Chondrocyte (in vitro differentiated cells): Measurements from ENCODE around the gene CACNB4. TPM values are rescaled to one million over a fixed set of nuclear protein-coding genes. Genes with fewer than 3 reads are reported as not detected.

Experiments
- DNase-seq: peaks from one replicate; pipeline ENCODE4 v3.0.0; 2021; ENCODE audit warnings: mixed read lengths, low spot score
- H3K27ac Mint-ChIP-seq: one replicate; pipeline ENCODE4 v1.8.0; 2021; ENCODE audit warnings: mild to moderate bottlenecking, moderate library complexity, mixed read lengths; ENCODE audit not compliant: unreplicated experiment
- H3K27me3 Mint-ChIP-seq: 2 replicates; pipeline ENCODE4 v1.8.0; 2021; ENCODE audit warnings: low read depth, mixed read lengths
- H3K36me3 Mint-ChIP-seq: 2 replicates; pipeline ENCODE4 v1.8.0; 2021; ENCODE audit warnings: low read depth, mixed read lengths
- H3K4me1 Mint-ChIP-seq: 2 replicates; pipeline ENCODE4 v1.8.0; 2021; ENCODE audit warnings: low read depth, mild to moderate bottlenecking, mixed read lengths
- H3K4me3 Mint-ChIP-seq: one replicate; pipeline ENCODE4 v1.8.0; 2021; ENCODE audit warnings: mild to moderate bottlenecking, moderate library complexity, mixed read lengths; ENCODE audit not compliant: unreplicated experiment
- H3K9me3 Mint-ChIP-seq: 2 replicates; pipeline ENCODE4 v1.8.0; 2021; ENCODE audit warnings: low read depth, mixed read lengths
- total RNA-seq: library from RNA; stranded (reverse); gene quantifications from 3 replicates; pipeline ENCODE4 v1.2.1, GENCODE V29; 2021
- TF ChIP-seq, protein P1 (sequence below): fragments of 200-600 bp; sonication (generic); IDR thresholded peaks from 2 replicates; pipeline ENCODE4 v1.5.0; 2021; ENCODE audit warnings: antibody characterized with exemption, mild to moderate bottlenecking, moderate library complexity

Gene CACNB4
- total RNA-seq, 1 donor from 2014 or later = 2.1 TPM

DNA sequence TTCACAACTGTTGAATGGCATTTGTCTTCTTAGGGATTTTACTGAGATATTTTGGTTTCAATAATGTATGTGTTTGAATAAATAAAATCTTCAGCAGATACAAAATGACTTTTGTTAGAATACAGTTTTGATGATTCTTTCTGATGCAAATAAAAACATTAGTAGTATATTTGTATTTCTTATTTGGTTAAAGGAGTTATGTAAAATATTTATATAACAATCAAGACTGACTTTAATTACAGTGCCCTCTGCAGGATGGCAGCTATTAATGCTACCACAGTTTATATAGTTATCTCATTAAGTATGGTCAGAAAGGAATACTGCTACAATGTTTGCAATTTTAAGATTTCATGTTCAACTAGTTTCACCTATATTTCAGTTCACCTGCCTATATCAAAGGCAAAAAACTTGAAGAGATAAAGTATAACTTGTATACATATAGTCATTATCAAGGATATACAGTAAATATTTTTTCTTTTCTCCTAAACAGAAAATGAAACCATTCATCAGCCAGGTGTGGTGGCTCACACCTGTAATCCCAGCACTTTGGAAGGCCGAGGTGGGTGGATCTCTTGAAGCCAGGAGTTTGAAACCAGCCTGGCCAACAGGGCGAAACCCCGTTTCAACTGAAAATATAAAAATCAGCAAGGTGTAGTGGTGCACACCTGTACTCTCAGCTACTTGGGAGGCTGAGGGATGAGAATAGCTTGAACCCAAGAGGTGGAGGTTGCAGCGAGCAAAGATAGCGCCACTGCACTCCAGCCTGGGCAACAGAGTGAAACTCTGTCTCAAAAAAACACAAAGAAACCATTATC, 290.4 kb downstream of the CACNB4 start:
- Mint-ChIP-seq H3K4me3 (no peak overlapping the region), H3K27ac (no peak overlapping the region), H3K9me3 (no peaks in the 10 kb centered on the region), H3K36me3 (peaks cover 16% of the 10 kb centered on the region), H3K4me1 (no peaks in the 10 kb centered on the region), H3K27me3 (no peaks in the 10 kb centered on the region)
- TF ChIP-seq, protein P1, sequence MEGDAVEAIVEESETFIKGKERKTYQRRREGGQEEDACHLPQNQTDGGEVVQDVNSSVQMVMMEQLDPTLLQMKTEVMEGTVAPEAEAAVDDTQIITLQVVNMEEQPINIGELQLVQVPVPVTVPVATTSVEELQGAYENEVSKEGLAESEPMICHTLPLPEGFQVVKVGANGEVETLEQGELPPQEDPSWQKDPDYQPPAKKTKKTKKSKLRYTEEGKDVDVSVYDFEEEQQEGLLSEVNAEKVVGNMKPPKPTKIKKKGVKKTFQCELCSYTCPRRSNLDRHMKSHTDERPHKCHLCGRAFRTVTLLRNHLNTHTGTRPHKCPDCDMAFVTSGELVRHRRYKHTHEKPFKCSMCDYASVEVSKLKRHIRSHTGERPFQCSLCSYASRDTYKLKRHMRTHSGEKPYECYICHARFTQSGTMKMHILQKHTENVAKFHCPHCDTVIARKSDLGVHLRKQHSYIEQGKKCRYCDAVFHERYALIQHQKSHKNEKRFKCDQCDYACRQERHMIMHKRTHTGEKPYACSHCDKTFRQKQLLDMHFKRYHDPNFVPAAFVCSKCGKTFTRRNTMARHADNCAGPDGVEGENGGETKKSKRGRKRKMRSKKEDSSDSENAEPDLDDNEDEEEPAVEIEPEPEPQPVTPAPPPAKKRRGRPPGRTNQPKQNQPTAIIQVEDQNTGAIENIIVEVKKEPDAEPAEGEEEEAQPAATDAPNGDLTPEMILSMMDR = peak; percentile 89
- no peak for DNase-seq

DNA sequence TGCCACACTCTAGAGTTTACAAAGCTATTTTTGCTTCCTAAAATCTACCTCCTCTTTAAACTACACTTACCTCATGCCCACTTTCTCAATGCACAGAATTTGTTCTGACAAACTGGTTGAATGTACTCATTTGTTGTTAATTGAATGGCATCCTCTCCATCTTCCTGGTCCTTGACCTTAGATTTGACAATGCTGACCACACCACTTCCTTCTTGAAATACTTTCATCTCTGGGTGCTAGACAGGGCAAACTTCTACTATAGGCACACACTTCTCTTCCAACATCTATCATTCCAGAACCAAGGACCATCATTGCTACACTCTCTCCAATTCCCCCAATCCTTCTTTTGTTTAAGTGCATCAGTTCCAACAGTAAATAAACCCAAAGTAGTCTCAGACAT, 292.9 kb downstream of the CACNB4 start:
- no peak overlapping the region for H3K27ac Mint-ChIP-seq
- DNase-seq = no peak
- TF ChIP-seq, protein P1 = no peak
- no peak overlapping the region for H3K4me3 Mint-ChIP-seq
- peaks cover 13% of the 10 kb centered on the region for H3K36me3 Mint-ChIP-seq
- no peaks in the 10 kb centered on the region for H3K9me3 Mint-ChIP-seq
- no peaks in the 10 kb centered on the region for H3K27me3 Mint-ChIP-seq
- no peaks in the 10 kb centered on the region for H3K4me1 Mint-ChIP-seq

DNA sequence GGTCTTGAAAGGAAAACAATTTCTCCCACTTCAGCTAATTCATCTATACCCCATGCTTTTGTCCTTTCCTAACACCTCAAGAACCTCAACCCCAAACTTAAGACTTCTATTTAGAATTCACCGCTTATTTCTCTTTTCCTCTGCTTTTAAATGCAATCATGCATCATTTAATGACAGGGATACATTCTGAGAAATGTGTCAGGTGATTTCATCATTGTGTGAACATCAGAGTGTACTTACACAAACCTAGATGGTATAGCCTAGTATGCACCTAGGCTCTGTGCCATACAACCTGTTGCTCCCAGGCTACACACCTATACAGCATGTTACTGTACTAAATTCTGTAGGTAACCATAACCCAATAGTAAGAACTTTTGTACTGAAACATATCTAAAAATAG, 293.5 kb downstream of the CACNB4 start:
- Mint-ChIP-seq H3K36me3 (peaks cover 10% of the 10 kb centered on the region), H3K4me3 (no peak overlapping the region), H3K27ac (no peak overlapping the region), H3K27me3 (no peaks in the 10 kb centered on the region), H3K9me3 (no peaks in the 10 kb centered on the region), H3K4me1 (no peaks in the 10 kb centered on the region)
- no peak for DNase-seq
- TF ChIP-seq, protein P1 = no peak

DNA sequence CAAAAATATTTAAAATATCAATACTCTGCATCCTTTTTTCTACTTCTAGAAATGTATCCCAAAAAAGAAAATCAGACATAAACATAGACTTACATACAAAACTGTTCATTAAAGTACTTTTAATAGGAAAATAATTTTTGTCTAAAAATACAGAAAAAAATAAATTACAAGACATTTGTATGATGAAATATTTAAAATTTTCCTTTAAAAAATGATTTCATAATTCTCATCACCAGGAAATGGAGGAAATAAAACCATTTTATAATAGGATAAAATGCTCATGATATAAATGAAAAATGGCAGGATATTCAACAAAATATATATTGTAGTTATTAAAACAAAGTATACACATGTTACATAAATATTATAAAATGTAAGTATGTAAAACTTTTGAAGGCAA, 295.0 kb downstream of the CACNB4 start:
- no peak overlapping the region for H3K27ac Mint-ChIP-seq
- no peaks in the 10 kb centered on the region for H3K27me3 Mint-ChIP-seq
- TF ChIP-seq, protein P1 = no peak
- H3K4me3 Mint-ChIP-seq = no peak overlapping the region
- H3K9me3 Mint-ChIP-seq = no peaks in the 10 kb centered on the region
- peaks cover 9% of the 10 kb centered on the region for H3K36me3 Mint-ChIP-seq
- H3K4me1 Mint-ChIP-seq = no peaks in the 10 kb centered on the region
- no peak for DNase-seq

DNA sequence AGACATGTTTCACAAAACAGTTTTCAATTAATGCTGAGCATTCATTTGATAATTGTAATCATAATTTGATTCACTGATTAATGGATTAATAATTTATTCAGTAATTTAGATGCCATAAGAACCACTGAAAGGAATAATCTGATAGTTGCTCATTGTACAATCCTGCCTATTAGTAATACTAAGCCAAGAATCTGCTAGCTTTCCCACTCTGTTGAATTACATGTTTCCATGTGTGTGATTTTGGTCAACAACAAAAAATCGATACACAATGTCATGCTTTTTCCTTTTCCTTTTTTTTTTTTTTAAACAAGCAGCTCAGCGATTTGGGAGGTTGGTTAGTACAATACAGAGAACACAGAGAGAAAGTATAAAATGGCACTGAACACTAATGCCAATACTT, 296.5 kb downstream of the CACNB4 start:
- Mint-ChIP-seq H3K27ac (no peak overlapping the region), H3K27me3 (no peaks in the 10 kb centered on the region), H3K4me3 (no peak overlapping the region), H3K4me1 (no peaks in the 10 kb centered on the region), H3K36me3 (peaks cover 9% of the 10 kb centered on the region), H3K9me3 (no peaks in the 10 kb centered on the region)
- no peak for DNase-seq
- TF ChIP-seq, protein P1 = no peak
